T1000 (cell line): ENCODE data around the gene PPFIA3.
"Not testable (repeated sequence)": the region's sequence is repeated elsewhere in the genome, so short reads cannot be mapped to it uniquely, and the experiment has no call there.

Source experiments
- DNase-seq: peaks from one replicate; lab custom pipeline; 2025; ENCODE audit warnings: mixed read lengths; lab: John Stamatoyannopoulos, UW

The PPFIA3 gene

GRCh38 chr19:49150106-49150943 lies 31.0 kb downstream of the PPFIA3 start:
- DNase-seq = peak; percentile 70

- no peak for DNase-seq
Observed at GRCh38 chr19:49150944-49151243, 31.6 kb downstream of the PPFIA3 start.

- no peak for DNase-seq
Observed at GRCh38 chr19:49151267-49152118, 32.1 kb downstream of the PPFIA3 start.

- no peak for DNase-seq
Observed at GRCh38 chr19:49152119-49152550, 32.8 kb downstream of the PPFIA3 start.

GRCh38 chr19:49153167-49153809 lies 33.9 kb downstream of the PPFIA3 start:
- DNase-seq = no peak

- no peak for DNase-seq
Observed at GRCh38 chr19:49154279-49154678, 34.9 kb downstream of the PPFIA3 start.

GRCh38 chr19:49155005-49155819 lies 35.9 kb downstream of the PPFIA3 start, which contains the start of gene HRC:
Gene HRC, minus strand, starts transcription at chr19:49155396. Its CDS starts 159 bp downstream, at chr19:49155237.
- DNase-seq = no peak

GRCh38 chr19:49155820-49156346 lies 36.5 kb downstream of the PPFIA3 start:
- DNase-seq = no peak

- peak; percentile 55 for DNase-seq
Observed at GRCh38 chr19:49157445-49158224, 38.3 kb downstream of the PPFIA3 start, which contains the start of gene TRPM4. Gene TRPM4, plus strand, starts transcription at chr19:49157792. Its CDS starts 75 bp downstream, at chr19:49157867.

- no peak for DNase-seq
Observed at GRCh38 chr19:49160450-49161189, 41.3 kb downstream of the PPFIA3 start.

- no peak for DNase-seq
Observed at GRCh38 chr19:49161987-49162386, 42.6 kb downstream of the PPFIA3 start.

- no peak for DNase-seq
Observed at GRCh38 chr19:49165111-49165750, 45.9 kb downstream of the PPFIA3 start.

GRCh38 chr19:49165865-49166301 lies 46.5 kb downstream of the PPFIA3 start:
- no peak for DNase-seq

GRCh38 chr19:49167857-49168409 lies 48.6 kb downstream of the PPFIA3 start:
- DNase-seq = no peak

GRCh38 chr19:49168421-49168820 lies 49.1 kb downstream of the PPFIA3 start:
- no peak for DNase-seq

- no peak for DNase-seq
Observed at GRCh38 chr19:49173198-49173597, 53.9 kb downstream of the PPFIA3 start.

GRCh38 chr19:49180659-49181058 lies 61.3 kb downstream of the PPFIA3 start:
- no peak for DNase-seq

GRCh38 chr19:49182010-49182847 lies 62.9 kb downstream of the PPFIA3 start:
- not testable (repeated sequence) for DNase-seq
